OCI-LY1 (cell line): ENCODE data around the gene TDO2.

Experiments used
- EZH2 ChIP-seq: fragments of 200-600 bp; sonication (generic), shearing (Covaris generic); IDR thresholded peaks from 2 replicates; pipeline ENCODE4 v1.8.0; 2017; ENCODE audit warnings: borderline replicate concordance, mixed run types, mild to moderate bottlenecking, antibody characterized with exemption, low read length, moderate library complexity, mixed read lengths
- TF ChIP-seq, protein P1 (sequence below): fragments of 200-600 bp; sonication (generic), shearing (Covaris generic); IDR thresholded peaks from 2 replicates; pipeline ENCODE4 v1.5.1; 2017; ENCODE audit warnings: mild to moderate bottlenecking, antibody characterized with exemption, low read length, moderate library complexity, mixed read lengths

- TF ChIP-seq, protein P1, sequence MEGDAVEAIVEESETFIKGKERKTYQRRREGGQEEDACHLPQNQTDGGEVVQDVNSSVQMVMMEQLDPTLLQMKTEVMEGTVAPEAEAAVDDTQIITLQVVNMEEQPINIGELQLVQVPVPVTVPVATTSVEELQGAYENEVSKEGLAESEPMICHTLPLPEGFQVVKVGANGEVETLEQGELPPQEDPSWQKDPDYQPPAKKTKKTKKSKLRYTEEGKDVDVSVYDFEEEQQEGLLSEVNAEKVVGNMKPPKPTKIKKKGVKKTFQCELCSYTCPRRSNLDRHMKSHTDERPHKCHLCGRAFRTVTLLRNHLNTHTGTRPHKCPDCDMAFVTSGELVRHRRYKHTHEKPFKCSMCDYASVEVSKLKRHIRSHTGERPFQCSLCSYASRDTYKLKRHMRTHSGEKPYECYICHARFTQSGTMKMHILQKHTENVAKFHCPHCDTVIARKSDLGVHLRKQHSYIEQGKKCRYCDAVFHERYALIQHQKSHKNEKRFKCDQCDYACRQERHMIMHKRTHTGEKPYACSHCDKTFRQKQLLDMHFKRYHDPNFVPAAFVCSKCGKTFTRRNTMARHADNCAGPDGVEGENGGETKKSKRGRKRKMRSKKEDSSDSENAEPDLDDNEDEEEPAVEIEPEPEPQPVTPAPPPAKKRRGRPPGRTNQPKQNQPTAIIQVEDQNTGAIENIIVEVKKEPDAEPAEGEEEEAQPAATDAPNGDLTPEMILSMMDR, result no peak
- TF ChIP-seq EZH2, result no peak
These were observed 21.9 kb upstream of the TDO2 start for GRCh38 chr4:155881555-155881954.
